ENCODE data around the gene KCTD16. TPM values are rescaled to one million over a fixed set of nuclear protein-coding genes. Genes with fewer than 3 reads are reported as not detected.

Gene KCTD16
- total and polyA plus RNA-seq, 10 donors: under 0.01 to 0.24 (median 0.17) TPM

DNA sequence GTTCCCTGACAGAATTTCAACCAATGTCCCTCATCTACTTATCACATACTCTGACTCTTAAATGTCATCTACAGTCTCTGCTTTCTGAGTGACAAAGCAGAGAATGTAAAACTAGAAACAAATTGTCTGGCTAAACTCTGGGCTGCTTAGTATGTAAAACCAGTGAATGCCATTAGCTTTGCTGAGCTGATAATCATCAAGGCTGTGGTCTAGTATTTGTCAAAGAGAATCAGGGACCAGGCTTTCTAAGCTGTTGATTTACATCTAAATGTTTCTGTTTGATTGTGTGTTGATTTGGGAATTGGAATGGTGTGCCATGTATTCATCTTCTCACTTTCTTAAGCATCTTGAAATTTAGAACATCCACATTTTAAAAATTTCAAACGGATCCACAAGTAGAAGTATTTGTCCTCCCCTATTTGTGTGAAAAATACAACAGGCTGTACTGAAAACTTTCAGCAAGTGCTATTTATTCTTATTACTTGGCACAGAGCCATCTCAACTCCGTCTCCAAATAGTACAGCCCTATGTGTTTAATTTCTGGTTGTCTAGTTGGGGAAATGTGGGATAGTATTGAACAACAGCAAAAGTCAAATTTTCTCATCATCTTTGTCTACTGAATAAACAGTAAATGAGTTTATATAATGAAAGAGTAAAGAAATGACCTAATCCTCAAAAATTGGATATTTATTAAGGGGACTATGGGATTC lies 251.5 kb downstream of the KCTD16 start:
- intact Hi-C loops (cut with DNase I; ENCODE audit: low total_unique reads): no loop called here
- H3K9me3 ChIP-seq: peaks cover 0 to 10% (median 0%) of the 10 kb centered on the region in 8 donors
- H3K4me1 ChIP-seq: no peaks in the 10 kb centered on the region
- no peaks in the 10 kb centered on the region for H3K27me3 ChIP-seq (replicated peaks in 1 of 7)
- H3K4me3 ChIP-seq: no peak overlapping the region
- TF ChIP-seq POLR2A (IDR thresholded peaks at IDR 0.05): no peak
- TF ChIP-seq POLR2AphosphoS5 (IDR thresholded peaks at IDR 0.05): no peak
- TF ChIP-seq, protein P1, sequence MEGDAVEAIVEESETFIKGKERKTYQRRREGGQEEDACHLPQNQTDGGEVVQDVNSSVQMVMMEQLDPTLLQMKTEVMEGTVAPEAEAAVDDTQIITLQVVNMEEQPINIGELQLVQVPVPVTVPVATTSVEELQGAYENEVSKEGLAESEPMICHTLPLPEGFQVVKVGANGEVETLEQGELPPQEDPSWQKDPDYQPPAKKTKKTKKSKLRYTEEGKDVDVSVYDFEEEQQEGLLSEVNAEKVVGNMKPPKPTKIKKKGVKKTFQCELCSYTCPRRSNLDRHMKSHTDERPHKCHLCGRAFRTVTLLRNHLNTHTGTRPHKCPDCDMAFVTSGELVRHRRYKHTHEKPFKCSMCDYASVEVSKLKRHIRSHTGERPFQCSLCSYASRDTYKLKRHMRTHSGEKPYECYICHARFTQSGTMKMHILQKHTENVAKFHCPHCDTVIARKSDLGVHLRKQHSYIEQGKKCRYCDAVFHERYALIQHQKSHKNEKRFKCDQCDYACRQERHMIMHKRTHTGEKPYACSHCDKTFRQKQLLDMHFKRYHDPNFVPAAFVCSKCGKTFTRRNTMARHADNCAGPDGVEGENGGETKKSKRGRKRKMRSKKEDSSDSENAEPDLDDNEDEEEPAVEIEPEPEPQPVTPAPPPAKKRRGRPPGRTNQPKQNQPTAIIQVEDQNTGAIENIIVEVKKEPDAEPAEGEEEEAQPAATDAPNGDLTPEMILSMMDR (IDR thresholded peaks at IDR 0.05 in 8 of 11, conservative IDR thresholded peaks at IDR 0.05 in 3 of 11): no peak
- no peak for DNase-seq
- no peak overlapping the region for H3K27ac ChIP-seq
- WGBS, 5 donors: 44 to 73% (median 64%) methylated on average over 2 of the region's 2 CpGs
- no peaks in the 10 kb centered on the region for H3K36me3 ChIP-seq

- Histone ChIP-seq H3K27ac (no peak overlapping the region), H3K36me3 (no peaks in the 10 kb centered on the region), H3K4me3 (no peak overlapping the region), H3K4me1 (no peaks in the 10 kb centered on the region), H3K27me3 (replicated peaks in 1 of 7) (no peaks in the 10 kb centered on the region), H3K9me3 (no peaks in the 10 kb centered on the region)
- DNase-seq: no peak
- TF ChIP-seq POLR2A (IDR thresholded peaks at IDR 0.05) (no peak), POLR2AphosphoS5 (IDR thresholded peaks at IDR 0.05) (no peak)
- TF ChIP-seq, protein P1 (IDR thresholded peaks at IDR 0.05 in 8 of 11, conservative IDR thresholded peaks at IDR 0.05 in 3 of 11): no peak
- intact Hi-C loops (cut with DNase I; ENCODE audit: low total_unique reads): no loop called here
- WGBS, 5 donors: 84 to 96% (median 87%) methylated on average over 1 of the region's 1 CpG
Measured at GRCh38 chr5:144427866-144428265, 257.2 kb downstream of the KCTD16 start.

GRCh38 chr5:144428326-144428725 lies 257.7 kb downstream of the KCTD16 start:
- intact Hi-C loops (cut with DNase I; ENCODE audit: low total_unique reads): no loop called here
- 5 to 15% (median 7%) methylated on average over 1 of the region's 1 CpG for WGBS, 5 donors

GRCh38 chr5:144429405-144429804 lies 258.7 kb downstream of the KCTD16 start:
- H3K4me3 ChIP-seq: no peak overlapping the region
- 86 to 92% (median 86%) methylated on average over 1 of the region's 1 CpG for WGBS, 5 donors
- no peaks in the 10 kb centered on the region for H3K4me1 ChIP-seq
- DNase-seq: no peak
- intact Hi-C loops (cut with DNase I; ENCODE audit: low total_unique reads): no loop called here
- no peaks in the 10 kb centered on the region for H3K36me3 ChIP-seq
- H3K9me3 ChIP-seq: no peaks in the 10 kb centered on the region
- H3K27ac ChIP-seq: no peak overlapping the region
- no peaks in the 10 kb centered on the region for H3K27me3 ChIP-seq (replicated peaks in 1 of 7)
- TF ChIP-seq, protein P1 (IDR thresholded peaks at IDR 0.05 in 8 of 11, conservative IDR thresholded peaks at IDR 0.05 in 3 of 11): no peak
- TF ChIP-seq POLR2A (IDR thresholded peaks at IDR 0.05) (no peak), POLR2AphosphoS5 (IDR thresholded peaks at IDR 0.05) (no peak)

More at GRCh38 chr5:144428326-144428725, 257.7 kb downstream of the KCTD16 start:
- H3K27me3 ChIP-seq (replicated peaks in 1 of 7): no peaks in the 10 kb centered on the region
- TF ChIP-seq POLR2AphosphoS5 (IDR thresholded peaks at IDR 0.05) (no peak), POLR2A (IDR thresholded peaks at IDR 0.05) (no peak)
- TF ChIP-seq, protein P1 (IDR thresholded peaks at IDR 0.05 in 8 of 11, conservative IDR thresholded peaks at IDR 0.05 in 3 of 11): no peak
- H3K36me3 ChIP-seq: no peaks in the 10 kb centered on the region
- H3K4me3 ChIP-seq: no peak overlapping the region
- H3K9me3 ChIP-seq: no peaks in the 10 kb centered on the region
- H3K4me1 ChIP-seq: no peaks in the 10 kb centered on the region
- DNase-seq: no peak
- no peak overlapping the region for H3K27ac ChIP-seq
